Uterus (tissue), 4 donors: ENCODE results near the gene GTF3C6. TPM values are rescaled to one million over a fixed set of nuclear protein-coding genes. Genes with fewer than 3 reads are reported as not detected.

ENCODE experiments used
- DNase-seq, 2 donors: peaks; one replicate each; pipeline ENCODE4 v3.0.0-alpha.2; 2019 to 2020
- H3K27ac ChIP-seq, 2 donors: fragments of 200-600 bp; sonication (generic); 1 replicate in 1 of 2; 2 replicates in 1 of 2; pipeline ENCODE4 v1.5.1; 2016 to 2018
- H3K27me3 ChIP-seq, 2 donors: fragments of 200-600 bp; sonication (generic); one replicate each; pipeline ENCODE4 v1.5.1; 2018 to 2019; ENCODE audit warnings: control low read depth in 1 of 2
- H3K36me3 ChIP-seq, 2 donors: fragments of 200-600 bp; sonication (generic); one replicate each; pipeline ENCODE4 v1.5.1; 2019; ENCODE audit warnings: control low read depth in 1 of 2
- H3K4me1 ChIP-seq, 2 donors: fragments of 200-600 bp; sonication (generic); one replicate each; pipeline ENCODE4 v1.5.1; 2018 to 2019; ENCODE audit warnings: control low read depth in 1 of 2
- H3K4me3 ChIP-seq, 2 donors: fragments of 200-600 bp; sonication (generic); 1 replicate in 1 of 2; 2 replicates in 1 of 2; pipeline ENCODE4 v1.5.1; 2018 to 2019; ENCODE audit warnings: mild to moderate bottlenecking in 1 of 2
- H3K9me3 ChIP-seq, 2 donors: fragments of 200-600 bp; sonication (generic); one replicate each; pipeline ENCODE4 v1.5.1; 2019; ENCODE audit warnings: control low read depth in 1 of 2
- POLR2A ChIP-seq, 2 donors: fragments of 450-650 bp; IDR thresholded peaks; one replicate each; pipeline ENCODE4 v1.6.1; 2016; ENCODE audit warnings: antibody characterized with exemption in 2 of 2, mild to moderate bottlenecking in 1 of 2, moderate library complexity in 1 of 2
- intact Hi-C: fragments of 100-400 bp; cut with DNase I; formaldehyde crosslinking; loops from one replicate; pipeline ENCODE4 v1.15.1; 2023; ENCODE audit warnings: low total_unique reads
- total RNA-seq, 4 donors: library from RNA; depleted of rRNA in 3 of 4; stranded (reverse); fragments of >200 nt in 3 of 4; gene quantifications; one replicate each; pipeline versions ENCODE4 v1.1.0 to v1.2.4, GENCODE V29; 2014 to 2023
- TF ChIP-seq, protein P1 (sequence below), 4 experiments: fragments of 200-600 bp in 2 of 4; fragments of 450-650 bp in 2 of 4; sonication (generic) in 2 of 4; IDR thresholded peaks; one replicate each; pipeline ENCODE4 v1.5.1; 2016 to 2019; ENCODE audit warnings: antibody characterized with exemption in 4 of 4, mild to moderate bottlenecking in 2 of 4, moderate library complexity in 1 of 4
- donor health status: DM: yes; HTN: yes; CAD: no.

The GTF3C6 gene
- total RNA-seq, result 10 to 100 TPM in 3 of 4 donors, 1 to 10 TPM in 1; 3.8 to 43.4 (median 28.5) TPM

GRCh38 chr6:110958329-110959192 lies at the start of gene GTF3C6:
Gene GTF3C6 (plus strand): TSS chr6:110958706. CDS start chr6:110958770, 64 bp downstream.
- Histone ChIP-seq H3K36me3 (no peaks in the 10 kb centered on the region), H3K4me1 (no peaks in the 10 kb centered on the region), H3K27ac (peak within 1 kb of the TSS; percentile 79 to 85), H3K27me3 (no peaks in the 10 kb centered on the region), H3K4me3 (peak within 1 kb of the TSS; percentile 58 to 61), H3K9me3 (no peaks in the 10 kb centered on the region)
- DNase-seq, result peak; percentile 88 to 89
- intact Hi-C loops, result loop anchor here (10.0 kb wide), 1 partner anchor 284 kb away; no protein-coding TSS in a partner anchor
- TF ChIP-seq POLR2A (IDR thresholded peaks at IDR 0.05), result peak; percentile 44 to 66
- TF ChIP-seq, protein P1, sequence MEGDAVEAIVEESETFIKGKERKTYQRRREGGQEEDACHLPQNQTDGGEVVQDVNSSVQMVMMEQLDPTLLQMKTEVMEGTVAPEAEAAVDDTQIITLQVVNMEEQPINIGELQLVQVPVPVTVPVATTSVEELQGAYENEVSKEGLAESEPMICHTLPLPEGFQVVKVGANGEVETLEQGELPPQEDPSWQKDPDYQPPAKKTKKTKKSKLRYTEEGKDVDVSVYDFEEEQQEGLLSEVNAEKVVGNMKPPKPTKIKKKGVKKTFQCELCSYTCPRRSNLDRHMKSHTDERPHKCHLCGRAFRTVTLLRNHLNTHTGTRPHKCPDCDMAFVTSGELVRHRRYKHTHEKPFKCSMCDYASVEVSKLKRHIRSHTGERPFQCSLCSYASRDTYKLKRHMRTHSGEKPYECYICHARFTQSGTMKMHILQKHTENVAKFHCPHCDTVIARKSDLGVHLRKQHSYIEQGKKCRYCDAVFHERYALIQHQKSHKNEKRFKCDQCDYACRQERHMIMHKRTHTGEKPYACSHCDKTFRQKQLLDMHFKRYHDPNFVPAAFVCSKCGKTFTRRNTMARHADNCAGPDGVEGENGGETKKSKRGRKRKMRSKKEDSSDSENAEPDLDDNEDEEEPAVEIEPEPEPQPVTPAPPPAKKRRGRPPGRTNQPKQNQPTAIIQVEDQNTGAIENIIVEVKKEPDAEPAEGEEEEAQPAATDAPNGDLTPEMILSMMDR (IDR thresholded peaks at IDR 0.05), result peak in 1 of 4 experiments; percentile 5

- Histone ChIP-seq H3K4me1 (no peaks in the 10 kb centered on the region), H3K27ac (no peak overlapping the region), H3K36me3 (no peaks in the 10 kb centered on the region), H3K9me3 (no peaks in the 10 kb centered on the region), H3K4me3 (no peak overlapping the region), H3K27me3 (no peaks in the 10 kb centered on the region)
- intact Hi-C loops, result no loop called here
- DNase-seq, result no peak
- TF ChIP-seq POLR2A (IDR thresholded peaks at IDR 0.05), result no peak
- TF ChIP-seq, protein P1 (IDR thresholded peaks at IDR 0.05), result no peak
These were observed 27.7 kb upstream of the GTF3C6 start for GRCh38 chr6:110930781-110931180.

DNA sequence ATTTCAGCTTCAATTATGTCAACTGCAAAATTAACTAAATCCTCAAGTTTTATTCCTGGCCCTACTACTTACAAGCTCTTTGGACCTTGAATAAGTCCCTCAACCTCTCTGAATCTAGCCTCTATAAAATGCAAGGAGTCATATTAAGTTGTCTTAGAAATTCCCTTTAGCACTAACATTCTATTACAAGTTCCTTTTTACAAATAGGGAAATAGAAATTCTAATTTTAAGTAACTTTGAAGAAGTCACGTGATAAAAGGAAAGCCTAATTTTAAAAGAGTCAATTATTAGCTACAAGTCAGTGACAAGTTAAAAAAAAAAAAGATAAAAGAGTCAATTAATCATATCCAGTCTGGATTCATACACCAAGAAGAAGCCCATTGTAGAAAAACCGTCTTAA lies 24.6 kb upstream of the GTF3C6 start:
- Histone ChIP-seq H3K27ac (no peak overlapping the region), H3K4me3 (no peak overlapping the region), H3K9me3 (no peaks in the 10 kb centered on the region), H3K27me3 (no peaks in the 10 kb centered on the region), H3K36me3 (no peaks in the 10 kb centered on the region), H3K4me1 (no peaks in the 10 kb centered on the region)
- DNase-seq, result no peak
- intact Hi-C loops, result no loop called here
- no peak for TF ChIP-seq POLR2A (IDR thresholded peaks at IDR 0.05)
- TF ChIP-seq, protein P1 (IDR thresholded peaks at IDR 0.05), result no peak

- TF ChIP-seq, protein P1 (IDR thresholded peaks at IDR 0.05), result no peak
- no peak for TF ChIP-seq POLR2A (IDR thresholded peaks at IDR 0.05)
- no peak for DNase-seq
- intact Hi-C loops, result no loop called here
These were observed 24.1 kb upstream of the GTF3C6 start for GRCh38 chr6:110934381-110934898.

DNA sequence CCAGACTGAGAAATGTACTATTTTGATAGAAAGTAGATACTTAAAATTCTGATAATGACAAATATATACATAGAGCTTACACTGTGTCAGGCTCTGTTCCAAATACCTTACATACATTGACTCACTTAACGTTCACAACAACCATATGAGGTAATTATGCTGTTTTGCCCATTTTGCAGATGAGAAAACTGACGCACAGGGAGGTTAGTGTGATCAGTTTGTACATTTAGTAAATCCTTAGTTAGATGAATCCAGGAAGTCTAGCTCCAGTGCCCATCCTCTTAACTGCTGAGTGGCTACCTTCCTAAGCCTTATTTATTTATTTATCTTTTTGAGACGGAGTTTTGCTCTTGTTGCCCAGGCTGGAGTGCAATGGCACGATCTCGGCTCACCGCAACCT lies 23.3 kb upstream of the GTF3C6 start:
- H3K4me1 ChIP-seq, result no peaks in the 10 kb centered on the region
- DNase-seq, result no peak
- H3K27ac ChIP-seq, result no peak overlapping the region
- H3K27me3 ChIP-seq, result no peaks in the 10 kb centered on the region
- TF ChIP-seq, protein P1 (IDR thresholded peaks at IDR 0.05), result no peak
- TF ChIP-seq POLR2A (IDR thresholded peaks at IDR 0.05), result no peak
- no peak overlapping the region for H3K4me3 ChIP-seq
- intact Hi-C loops, result no loop called here
- H3K9me3 ChIP-seq, result no peaks in the 10 kb centered on the region
- H3K36me3 ChIP-seq, result no peaks in the 10 kb centered on the region

More at GRCh38 chr6:110934381-110934898, 24.1 kb upstream of the GTF3C6 start:
- H3K27me3 ChIP-seq, result no peaks in the 10 kb centered on the region
- no peaks in the 10 kb centered on the region for H3K9me3 ChIP-seq
- no peaks in the 10 kb centered on the region for H3K36me3 ChIP-seq
- H3K4me1 ChIP-seq, result no peaks in the 10 kb centered on the region
- no peak overlapping the region for H3K27ac ChIP-seq
- no peak overlapping the region for H3K4me3 ChIP-seq
